ENCODE measurements around the gene NME3.

The NME3 gene

DNA sequence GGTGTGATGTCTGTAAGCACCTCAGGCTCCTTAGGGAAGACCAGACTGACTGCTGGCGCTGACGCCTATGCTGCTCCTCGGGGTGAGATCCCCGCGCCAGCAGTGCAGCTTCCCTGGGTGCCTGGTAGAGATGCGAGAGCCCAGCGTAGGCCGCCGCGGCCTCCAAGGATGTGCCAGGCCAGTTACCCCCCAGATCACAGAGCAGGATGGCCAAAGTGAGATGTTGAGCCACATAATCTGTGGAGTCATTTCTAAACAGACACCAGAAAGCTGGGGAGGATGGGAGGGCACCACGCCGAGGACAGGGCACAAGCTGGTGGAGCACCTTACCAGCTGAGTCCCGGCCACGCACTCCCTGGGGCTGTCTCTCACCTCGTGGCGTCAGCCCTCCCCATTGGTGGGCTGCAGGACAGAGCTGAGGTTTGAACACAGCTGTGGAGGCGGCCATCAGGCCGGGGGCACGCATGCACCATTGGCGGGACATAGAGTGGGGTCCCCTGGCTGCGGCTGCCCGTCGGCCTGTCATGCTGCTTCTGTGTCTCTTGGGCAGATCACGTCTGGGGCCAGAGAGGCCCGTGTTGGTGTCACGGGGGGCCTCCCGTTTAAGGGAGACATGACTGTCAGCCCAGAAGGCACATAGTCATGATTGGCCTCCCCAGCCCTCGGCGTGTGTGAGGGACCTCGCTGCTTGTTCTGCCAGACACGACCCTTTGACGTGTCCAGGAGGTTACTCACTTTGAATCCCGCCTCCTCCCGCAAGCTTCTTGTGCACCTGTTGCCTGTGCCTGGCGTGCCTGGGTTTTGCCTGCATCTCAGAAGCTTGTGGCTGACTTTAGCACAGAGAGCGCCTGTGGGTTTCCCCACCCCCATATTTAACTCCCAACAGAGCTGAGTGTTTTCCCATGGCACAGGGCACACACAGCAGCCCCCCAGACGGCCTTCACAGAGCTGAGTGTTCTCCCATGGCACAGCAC is 43.4 kb downstream of the NME3 start:
- TF ChIP-seq, protein P1, sequence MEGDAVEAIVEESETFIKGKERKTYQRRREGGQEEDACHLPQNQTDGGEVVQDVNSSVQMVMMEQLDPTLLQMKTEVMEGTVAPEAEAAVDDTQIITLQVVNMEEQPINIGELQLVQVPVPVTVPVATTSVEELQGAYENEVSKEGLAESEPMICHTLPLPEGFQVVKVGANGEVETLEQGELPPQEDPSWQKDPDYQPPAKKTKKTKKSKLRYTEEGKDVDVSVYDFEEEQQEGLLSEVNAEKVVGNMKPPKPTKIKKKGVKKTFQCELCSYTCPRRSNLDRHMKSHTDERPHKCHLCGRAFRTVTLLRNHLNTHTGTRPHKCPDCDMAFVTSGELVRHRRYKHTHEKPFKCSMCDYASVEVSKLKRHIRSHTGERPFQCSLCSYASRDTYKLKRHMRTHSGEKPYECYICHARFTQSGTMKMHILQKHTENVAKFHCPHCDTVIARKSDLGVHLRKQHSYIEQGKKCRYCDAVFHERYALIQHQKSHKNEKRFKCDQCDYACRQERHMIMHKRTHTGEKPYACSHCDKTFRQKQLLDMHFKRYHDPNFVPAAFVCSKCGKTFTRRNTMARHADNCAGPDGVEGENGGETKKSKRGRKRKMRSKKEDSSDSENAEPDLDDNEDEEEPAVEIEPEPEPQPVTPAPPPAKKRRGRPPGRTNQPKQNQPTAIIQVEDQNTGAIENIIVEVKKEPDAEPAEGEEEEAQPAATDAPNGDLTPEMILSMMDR (IDR thresholded peaks at IDR 0.05; ENCODE audit: borderline replicate concordance, control extremely low read depth, extremely low read depth, insufficient read depth, missing control alignments), result no peak
- DNase-seq (ENCODE audit: low spot score), result no peak

DNA sequence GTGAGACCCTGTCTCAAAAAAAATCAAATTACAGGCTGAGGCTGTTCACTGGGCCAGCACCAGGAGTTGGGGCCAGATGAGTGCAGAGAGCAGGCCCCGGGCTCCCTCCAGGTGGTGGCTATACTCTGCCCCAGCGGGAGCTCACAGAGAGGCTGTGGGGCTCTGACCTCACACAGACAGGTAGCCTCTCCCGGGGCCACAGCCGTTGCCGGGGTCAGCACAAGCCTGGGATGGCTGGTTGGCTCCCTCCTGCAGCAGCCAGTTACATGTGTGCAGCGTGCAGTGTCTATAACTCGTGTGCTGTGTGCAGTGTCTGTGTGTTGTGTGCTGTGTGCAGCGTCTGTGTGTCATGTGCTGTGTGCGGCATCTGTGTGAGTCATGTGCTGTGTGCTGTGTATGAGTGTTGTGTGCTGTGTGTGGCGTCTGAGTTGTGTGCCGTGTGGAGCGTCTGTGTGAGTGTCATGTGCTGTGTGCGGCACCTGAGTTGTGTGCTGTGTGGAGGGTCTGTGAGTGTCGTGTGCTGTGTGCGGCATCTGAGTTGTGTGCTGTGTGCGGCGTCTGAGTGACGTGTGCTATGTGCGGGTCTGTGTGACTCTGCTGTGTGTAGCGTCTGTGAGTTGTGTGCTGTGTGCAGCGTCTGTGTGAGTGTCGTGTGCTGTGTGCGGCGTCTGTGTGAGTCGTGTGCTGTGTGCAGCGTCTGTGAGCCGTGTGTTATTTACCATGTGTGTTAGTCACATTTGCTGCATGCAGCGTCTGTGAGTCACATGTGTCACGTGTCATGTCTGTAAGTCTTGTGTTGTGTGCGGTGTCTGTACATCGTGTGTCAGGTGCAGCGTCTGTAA is 44.5 kb downstream of the NME3 start:
- DNase-seq (ENCODE audit: low spot score), result no peak
- TF ChIP-seq, protein P1 (IDR thresholded peaks at IDR 0.05; ENCODE audit: borderline replicate concordance, control extremely low read depth, extremely low read depth, insufficient read depth, missing control alignments), result no peak
- in situ Hi-C loops (cut with MboI; ENCODE audit: low sequenced_read_pairs, unreplicated experiment), result no loop called here

More for the DNA sequence above, 43.4 kb downstream of the NME3 start:
- in situ Hi-C loops (cut with MboI; ENCODE audit: low sequenced_read_pairs, unreplicated experiment), result no loop called here

DNA sequence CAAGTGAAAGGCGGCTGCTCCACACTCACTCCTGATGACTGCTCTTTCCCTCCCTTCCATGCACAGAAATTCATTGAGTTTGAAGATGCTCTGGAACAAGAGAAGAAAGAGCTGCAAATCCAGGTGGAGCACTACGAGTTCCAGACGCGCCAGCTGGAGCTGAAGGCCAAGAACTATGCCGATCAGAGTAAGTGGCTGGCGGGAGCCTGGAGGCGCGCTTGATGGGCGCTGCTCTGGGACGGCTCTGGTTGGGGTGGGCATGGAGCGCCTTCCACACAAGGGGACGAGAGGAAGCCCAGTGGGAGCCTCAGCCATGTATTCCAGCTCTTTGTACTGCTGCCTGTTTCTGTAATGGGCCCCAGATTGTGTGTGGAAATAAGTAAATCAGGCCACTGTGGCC is 46.9 kb downstream of the NME3 start:
- in situ Hi-C loops (cut with MboI; ENCODE audit: low sequenced_read_pairs, unreplicated experiment), result no loop called here
- DNase-seq (ENCODE audit: low spot score), result no peak
- TF ChIP-seq, protein P1 (IDR thresholded peaks at IDR 0.05; ENCODE audit: borderline replicate concordance, control extremely low read depth, extremely low read depth, insufficient read depth, missing control alignments), result no peak

DNA sequence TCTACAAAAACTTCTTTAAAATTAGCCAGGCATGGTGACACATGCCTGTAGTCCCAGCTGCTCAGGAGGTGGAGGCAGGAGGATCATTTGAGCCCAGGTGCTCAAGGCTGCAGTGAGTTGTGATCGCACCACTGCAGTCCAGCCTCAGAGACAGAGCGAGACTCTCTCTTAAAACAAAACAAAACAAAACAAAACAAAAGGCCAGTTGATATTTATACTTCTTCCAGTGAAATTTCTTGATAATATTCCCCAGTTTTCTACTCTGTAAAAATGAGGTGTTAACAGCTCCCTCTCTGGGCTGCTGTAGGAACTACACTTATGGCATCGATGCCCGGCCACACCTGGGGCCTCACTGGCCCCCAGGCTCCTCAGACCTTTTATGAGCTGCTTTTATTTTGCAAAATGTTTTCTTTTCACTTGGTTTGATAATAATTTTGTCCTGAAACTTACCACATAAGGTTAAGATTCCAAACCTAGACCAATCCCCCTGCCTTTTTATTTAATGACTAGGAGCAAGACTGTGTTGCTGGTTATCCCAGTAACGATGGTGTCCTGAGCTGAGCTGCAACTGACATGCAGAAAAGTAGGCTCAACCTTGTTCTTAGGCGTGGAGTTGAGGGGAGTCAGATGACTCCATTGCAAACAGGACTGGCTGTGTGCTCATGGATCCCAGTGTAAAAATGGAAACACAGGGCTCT is 47.7 kb downstream of the NME3 start:
- TF ChIP-seq, protein P1 (IDR thresholded peaks at IDR 0.05; ENCODE audit: borderline replicate concordance, control extremely low read depth, extremely low read depth, insufficient read depth, missing control alignments), result peak; percentile 38
- DNase-seq (ENCODE audit: low spot score), result peak; percentile 69
- in situ Hi-C loops (cut with MboI; ENCODE audit: low sequenced_read_pairs, unreplicated experiment), result no loop called here

DNA sequence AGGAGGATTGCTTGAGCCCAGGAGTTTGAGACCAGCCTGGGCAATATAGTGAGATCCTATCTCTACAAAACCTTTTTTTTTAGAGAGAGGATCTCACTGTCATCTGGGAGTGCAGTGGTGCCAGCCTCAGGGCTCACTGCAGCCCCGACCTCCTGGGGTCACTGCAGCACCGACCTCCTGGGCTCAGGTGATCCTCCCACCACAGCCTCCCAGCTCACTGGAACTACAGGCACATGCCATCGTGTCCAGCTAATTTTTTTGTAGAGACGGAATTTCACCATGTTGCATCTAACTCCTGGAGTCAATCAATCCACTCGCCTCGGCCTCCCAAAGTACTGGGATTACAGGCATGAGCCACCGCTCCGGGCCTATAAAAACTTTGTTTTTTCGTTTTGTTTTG is 50.0 kb downstream of the NME3 start:
- in situ Hi-C loops (cut with MboI; ENCODE audit: low sequenced_read_pairs, unreplicated experiment), result no loop called here
- DNase-seq (ENCODE audit: low spot score), result no peak
- TF ChIP-seq, protein P1 (IDR thresholded peaks at IDR 0.05; ENCODE audit: borderline replicate concordance, control extremely low read depth, extremely low read depth, insufficient read depth, missing control alignments), result no peak
